Hematopoietic multipotent progenitor cell treated with erythropoietin and hydrocortisone succinate and interleukin-3 and kit ligand, for 15 days (in vitro differentiated cells): ENCODE results near the gene ACSS3.
"Not testable (repeated sequence)": the region's sequence is repeated elsewhere in the genome, so short reads cannot be mapped to it uniquely, and the experiment has no call there.

ENCODE experiments used
- DNase-seq: peaks from one replicate; pipeline ENCODE4 v3.0.0-alpha.2; 2015; ENCODE audit warnings: low spot score

The ACSS3 gene

GRCh38 chr12:81077686-81078441, at the start of gene ACSS3:
ACSS3 (plus strand) TSS chr12:81078079; CDS start chr12:81078121, 42 bp downstream.
- no peak for DNase-seq

DNA sequence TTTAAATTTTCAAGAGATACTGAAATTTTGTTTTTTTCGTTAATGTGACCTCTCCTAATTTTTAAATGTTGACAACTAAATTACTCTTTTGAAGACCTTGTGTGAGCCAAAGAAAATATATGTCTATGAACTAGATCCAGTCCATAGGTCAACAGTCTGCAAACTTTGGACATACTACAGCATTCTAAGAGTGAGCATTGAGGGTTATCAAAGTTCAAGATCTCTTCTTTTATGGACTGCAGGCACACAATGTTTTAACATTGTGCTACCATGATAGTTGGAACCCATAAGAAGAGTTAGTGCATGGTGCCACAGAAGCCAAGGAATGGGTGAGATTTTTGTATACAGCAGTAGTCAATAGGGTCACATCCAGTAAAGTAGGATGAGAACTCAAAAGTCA, 43.0 kb upstream of the ACSS3 start:
- DNase-seq, result no peak

- DNase-seq, result no peak
These were observed 38.6 kb upstream of the ACSS3 start for GRCh38 chr12:81039231-81039630.

- DNase-seq, result no peak
These were observed 33.7 kb upstream of the ACSS3 start for GRCh38 chr12:81043979-81044740.

- not testable (repeated sequence) for DNase-seq
These were observed 12.9 kb upstream of the ACSS3 start for GRCh38 chr12:81064971-81065370.

GRCh38 chr12:81070846-81071245, 7.0 kb upstream of the ACSS3 start:
- DNase-seq, result no peak

DNA sequence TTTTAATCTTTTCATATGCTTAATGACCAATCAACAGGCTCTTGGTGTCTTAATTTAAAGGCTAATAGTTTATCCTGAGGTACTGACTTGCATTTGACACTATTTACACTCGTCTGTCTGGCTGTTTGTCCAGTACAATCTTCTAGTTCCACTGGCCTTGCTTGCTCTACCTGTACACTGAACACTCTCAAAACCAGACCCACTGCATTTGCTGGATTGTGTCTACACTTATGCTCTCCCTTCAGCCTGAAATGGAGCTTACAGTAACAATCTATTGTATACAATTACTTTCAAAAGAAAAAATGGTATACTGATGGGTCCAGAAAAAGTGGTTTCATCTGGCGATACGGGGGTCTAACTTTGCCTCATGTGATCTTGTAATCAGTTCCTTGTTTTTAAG, 2.3 kb upstream of the ACSS3 start:
- no peak for DNase-seq

- DNase-seq, result no peak
These were observed 572 bp upstream of the ACSS3 start for GRCh38 chr12:81077329-81077685.

DNA sequence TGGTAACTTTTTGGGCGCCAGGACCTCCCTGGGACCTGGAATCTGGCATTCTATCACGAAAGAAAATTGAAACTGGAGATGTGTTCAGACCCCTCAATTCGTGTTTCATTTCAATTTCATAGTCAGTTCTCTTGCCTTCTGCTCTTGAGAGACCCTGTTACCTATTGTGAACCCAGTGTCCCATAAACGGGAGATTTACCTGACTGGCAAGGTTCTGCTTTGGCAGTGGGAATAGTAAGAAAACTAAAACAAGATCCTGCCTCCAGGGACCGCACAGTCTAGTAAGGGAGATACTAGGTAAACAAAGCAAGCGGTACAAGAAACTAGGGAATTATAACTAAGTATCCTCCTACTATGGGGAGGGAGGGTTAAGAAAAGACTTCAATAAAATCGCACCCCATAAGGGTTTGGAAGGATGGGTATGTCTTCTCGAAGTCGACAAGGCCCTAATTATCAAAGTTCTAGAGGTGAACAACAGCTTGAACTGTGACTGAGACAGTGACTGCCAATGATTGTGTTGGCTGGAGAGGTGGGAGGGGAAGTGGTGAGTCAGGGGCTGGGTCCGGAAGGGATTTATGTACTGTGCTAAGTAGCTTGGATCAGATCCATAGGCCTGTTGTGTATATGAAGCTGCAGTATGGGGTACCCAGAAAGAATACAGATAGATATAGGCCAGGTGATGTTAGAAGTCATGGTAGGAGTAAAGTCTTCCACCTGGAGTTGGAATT, 754 bp downstream of the ACSS3 start:
- no peak for DNase-seq

- no peak for DNase-seq
These were observed 1.6 kb downstream of the ACSS3 start for GRCh38 chr12:81079280-81080076.

DNA sequence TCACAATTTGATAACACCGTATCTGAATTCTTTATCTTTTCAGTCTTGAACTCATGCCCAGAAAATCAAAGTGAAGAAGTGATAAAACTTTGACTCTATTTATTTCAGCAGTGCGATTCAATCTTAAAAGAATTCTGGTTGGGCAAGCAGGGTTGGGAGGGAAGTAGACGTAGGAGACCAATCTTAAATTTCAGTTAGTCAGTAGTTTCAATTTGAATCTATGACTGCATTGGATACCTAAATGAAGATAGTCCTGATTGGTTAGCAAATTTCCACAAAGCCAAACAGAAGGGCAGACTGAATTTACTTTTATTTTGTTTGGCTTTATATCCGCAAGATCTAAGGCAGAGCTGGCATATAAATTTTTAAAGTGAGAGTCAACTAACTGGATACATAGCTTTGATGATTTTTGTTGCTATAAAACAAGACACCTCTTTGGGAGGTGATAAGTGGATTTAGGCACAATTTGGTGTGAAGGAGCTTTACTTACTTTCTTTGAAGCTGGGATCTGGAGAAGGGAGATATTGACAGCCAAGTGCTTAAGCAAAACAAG, 2.6 kb downstream of the ACSS3 start:
- DNase-seq, result no peak

GRCh38 chr12:81081726-81082125, 3.8 kb downstream of the ACSS3 start:
- DNase-seq, result no peak

GRCh38 chr12:81083018-81083417, 5.1 kb downstream of the ACSS3 start:
- no peak for DNase-seq

GRCh38 chr12:81083906-81084513, 6.1 kb downstream of the ACSS3 start:
- no peak for DNase-seq

DNA sequence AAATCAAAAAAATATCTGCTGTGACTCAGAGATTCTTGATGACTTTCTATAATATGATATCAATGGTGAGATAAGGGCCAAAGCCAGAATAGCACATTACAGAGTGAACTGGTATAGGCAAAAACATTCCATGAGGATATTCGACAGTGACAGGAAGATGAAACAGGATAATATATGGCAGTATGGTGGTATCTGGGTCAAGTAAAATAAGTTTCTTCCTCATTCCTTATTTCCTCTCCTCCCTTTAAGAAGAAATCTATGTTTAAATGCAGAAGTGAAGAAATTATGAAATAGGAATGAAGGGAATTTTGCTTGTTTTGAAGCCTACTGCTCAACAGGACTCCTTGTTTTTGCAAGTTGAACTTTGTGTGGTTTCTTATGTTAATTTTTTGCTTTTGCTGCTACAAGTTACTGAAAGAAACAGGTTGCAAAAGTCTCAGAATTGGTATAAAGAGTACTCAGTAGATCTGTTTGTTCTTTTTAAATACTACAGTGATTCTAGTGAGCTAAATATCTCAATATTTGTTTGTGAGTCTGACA, 7.0 kb downstream of the ACSS3 start:
- DNase-seq, result no peak

GRCh38 chr12:81085832-81086231, 8.0 kb downstream of the ACSS3 start:
- DNase-seq, result no peak

DNA sequence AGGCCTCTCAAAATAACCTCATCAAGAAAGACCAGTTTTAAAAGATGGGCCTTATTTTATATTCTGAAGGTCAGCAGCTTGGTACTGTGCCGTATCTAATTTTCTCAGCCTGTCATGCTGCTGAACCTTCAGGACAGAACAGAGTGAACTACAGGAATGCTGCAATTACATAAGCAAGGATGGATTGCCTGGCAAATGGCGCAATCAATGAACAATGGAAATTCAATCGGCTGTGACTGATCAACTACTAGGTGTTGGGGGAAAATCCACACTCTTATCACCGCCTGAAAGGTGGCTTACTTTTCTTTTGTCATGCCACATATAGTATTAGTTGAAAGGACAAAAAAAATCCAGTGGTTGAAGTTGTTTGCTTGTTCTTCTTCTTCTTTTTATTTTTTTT, 8.5 kb downstream of the ACSS3 start:
- no peak for DNase-seq

- DNase-seq, result no peak
These were observed 10.3 kb downstream of the ACSS3 start for GRCh38 chr12:81088221-81088620.

- DNase-seq, result no peak
These were observed 11.5 kb downstream of the ACSS3 start for GRCh38 chr12:81089412-81089811.

GRCh38 chr12:81092053-81092452, 14.2 kb downstream of the ACSS3 start:
- no peak for DNase-seq

DNA sequence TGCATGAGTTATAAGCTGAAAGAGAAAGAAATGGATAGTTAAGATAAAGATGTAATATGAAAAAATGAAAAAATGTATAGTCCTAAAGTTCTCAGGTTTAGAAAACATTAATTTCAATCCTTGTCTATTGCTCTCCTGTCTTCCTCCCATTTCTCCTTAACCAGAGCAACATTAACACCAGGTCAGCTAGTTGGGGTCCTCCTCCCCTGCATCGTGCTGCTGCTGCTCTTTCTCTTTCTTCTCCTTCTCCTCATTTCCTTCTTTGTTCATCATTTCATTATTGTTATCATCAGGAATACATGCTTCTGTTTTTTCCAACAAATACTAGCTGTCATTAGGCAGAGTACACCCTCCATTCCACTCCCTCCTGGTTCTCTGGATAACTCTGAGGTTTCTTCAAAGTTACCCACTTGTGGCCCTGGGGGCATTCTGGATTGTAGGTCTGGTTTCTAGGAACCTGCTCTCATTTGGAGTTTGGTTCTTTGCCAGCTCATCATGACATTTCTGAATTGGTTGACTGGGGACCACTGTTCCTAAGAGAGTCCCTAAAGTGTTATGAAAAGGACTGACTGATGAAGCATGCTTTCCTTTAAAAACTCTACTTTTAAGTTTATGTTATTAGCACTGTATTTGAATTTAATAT, 17.0 kb downstream of the ACSS3 start:
- DNase-seq, result no peak
